WTC11 (cell line): ENCODE data around the gene STPG2.

ENCODE experiments used
- CREB1 ChIP-seq: sonication (generic); formaldehyde crosslinking; IDR thresholded peaks from 2 replicates; pipeline ENCODE4 v1.8.0; 2023; ENCODE audit warnings: mild to moderate bottlenecking, missing genetic modification reagents
- ZSCAN18 ChIP-seq: fragments of 250-450 bp; sonication (Bioruptor Pico); IDR thresholded peaks from 2 replicates; pipeline ENCODE4 v2.1.2; 2022; ENCODE audit warnings: mild to moderate bottlenecking, moderate library complexity
- TF ChIP-seq, protein P1 (sequence below): fragments of 200-600 bp; IDR thresholded peaks from 2 replicates; pipeline ENCODE4 v1.8.0; 2022; ENCODE audit warnings: antibody characterized with exemption

GRCh38 chr4:97605932-97606331 is 537.3 kb downstream of the STPG2 start:
- TF ChIP-seq CREB1 (CRISPR knock-in tag), result no peak
- TF ChIP-seq, protein P1, sequence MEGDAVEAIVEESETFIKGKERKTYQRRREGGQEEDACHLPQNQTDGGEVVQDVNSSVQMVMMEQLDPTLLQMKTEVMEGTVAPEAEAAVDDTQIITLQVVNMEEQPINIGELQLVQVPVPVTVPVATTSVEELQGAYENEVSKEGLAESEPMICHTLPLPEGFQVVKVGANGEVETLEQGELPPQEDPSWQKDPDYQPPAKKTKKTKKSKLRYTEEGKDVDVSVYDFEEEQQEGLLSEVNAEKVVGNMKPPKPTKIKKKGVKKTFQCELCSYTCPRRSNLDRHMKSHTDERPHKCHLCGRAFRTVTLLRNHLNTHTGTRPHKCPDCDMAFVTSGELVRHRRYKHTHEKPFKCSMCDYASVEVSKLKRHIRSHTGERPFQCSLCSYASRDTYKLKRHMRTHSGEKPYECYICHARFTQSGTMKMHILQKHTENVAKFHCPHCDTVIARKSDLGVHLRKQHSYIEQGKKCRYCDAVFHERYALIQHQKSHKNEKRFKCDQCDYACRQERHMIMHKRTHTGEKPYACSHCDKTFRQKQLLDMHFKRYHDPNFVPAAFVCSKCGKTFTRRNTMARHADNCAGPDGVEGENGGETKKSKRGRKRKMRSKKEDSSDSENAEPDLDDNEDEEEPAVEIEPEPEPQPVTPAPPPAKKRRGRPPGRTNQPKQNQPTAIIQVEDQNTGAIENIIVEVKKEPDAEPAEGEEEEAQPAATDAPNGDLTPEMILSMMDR, result no peak
- TF ChIP-seq ZSCAN18, result no peak
